ENCODE data around the gene RPA3. TPM values are rescaled to one million over a fixed set of nuclear protein-coding genes. Genes with fewer than 3 reads are reported as not detected.
A peak's percentile ranks its signal among the peaks of the same experiment; 100 is the strongest.

Gene RPA3
- total RNA-seq, 2 donors from 2014 or later, result 27.0 to 34.9 TPM

- Mint-ChIP-seq H3K27ac (peak overlapping the region; percentile 65), H3K4me3 (no peak overlapping the region), H3K4me1 (peaks cover 27% of the 10 kb centered on the region)
Measured at GRCh38 chr7:7652798-7653540, 65.4 kb downstream of the RPA3 start.

GRCh38 chr7:7651479-7651878 lies 66.9 kb downstream of the RPA3 start:
- Mint-ChIP-seq H3K27ac (peak overlapping the region; percentile 65), H3K4me3 (no peak overlapping the region), H3K27me3 (no peaks in the 10 kb centered on the region), H3K4me1 (peaks cover 36% of the 10 kb centered on the region), H3K36me3 (ENCODE audit: low read depth) (peaks cover 5% of the 10 kb centered on the region)
- DNase-seq, result no peak
- ATAC-seq, result no peak
- H3K9me3 ChIP-seq (ENCODE audit: control insufficient read depth, low read length, poor library complexity, severe bottlenecking), result no peaks in the 10 kb centered on the region

More at GRCh38 chr7:7652798-7653540, 65.4 kb downstream of the RPA3 start:
- ATAC-seq (no peak), DNase-seq (no peak)
- Mint-ChIP-seq H3K36me3 (ENCODE audit: low read depth) (peaks cover 6% of the 10 kb centered on the region), H3K27me3 (no peaks in the 10 kb centered on the region)
- no peaks in the 10 kb centered on the region for H3K9me3 ChIP-seq (ENCODE audit: control insufficient read depth, low read length, poor library complexity, severe bottlenecking)

GRCh38 chr7:7650682-7651206 lies 67.7 kb downstream of the RPA3 start:
- Mint-ChIP-seq H3K4me1 (peaks cover 37% of the 10 kb centered on the region), H3K4me3 (no peak overlapping the region), H3K27ac (no peak overlapping the region), H3K27me3 (no peaks in the 10 kb centered on the region), H3K36me3 (ENCODE audit: low read depth) (peaks cover 4% of the 10 kb centered on the region)
- no peak for ATAC-seq
- H3K9me3 ChIP-seq (ENCODE audit: control insufficient read depth, low read length, poor library complexity, severe bottlenecking), result no peaks in the 10 kb centered on the region
- DNase-seq, result no peak

GRCh38 chr7:7647495-7648036 lies 70.8 kb downstream of the RPA3 start:
- Mint-ChIP-seq H3K36me3 (ENCODE audit: low read depth) (peaks cover 7% of the 10 kb centered on the region), H3K4me3 (no peak overlapping the region), H3K4me1 (peaks cover 46% of the 10 kb centered on the region), H3K27ac (no peak overlapping the region), H3K27me3 (no peaks in the 10 kb centered on the region)
- DNase-seq (no peak), ATAC-seq (no peak)
- H3K9me3 ChIP-seq (ENCODE audit: control insufficient read depth, low read length, poor library complexity, severe bottlenecking), result no peaks in the 10 kb centered on the region

GRCh38 chr7:7642081-7642480 lies 76.3 kb downstream of the RPA3 start:
- Mint-ChIP-seq H3K36me3 (ENCODE audit: low read depth) (peaks cover 4% of the 10 kb centered on the region), H3K4me1 (peaks cover 49% of the 10 kb centered on the region), H3K4me3 (peak overlapping the region; percentile 96), H3K27ac (no peak overlapping the region), H3K27me3 (no peaks in the 10 kb centered on the region)
- DNase-seq (no peak), ATAC-seq (no peak)
- no peaks in the 10 kb centered on the region for H3K9me3 ChIP-seq (ENCODE audit: control insufficient read depth, low read length, poor library complexity, severe bottlenecking)

- Mint-ChIP-seq H3K4me1 (peaks cover 45% of the 10 kb centered on the region), H3K36me3 (ENCODE audit: low read depth) (peaks cover 4% of the 10 kb centered on the region), H3K27ac (peak overlapping the region; percentile 99), H3K4me3 (peak overlapping the region; percentile 96), H3K27me3 (no peaks in the 10 kb centered on the region)
- DNase-seq (no peak), ATAC-seq (peak; percentile 19)
- H3K9me3 ChIP-seq (ENCODE audit: control insufficient read depth, low read length, poor library complexity, severe bottlenecking), result no peaks in the 10 kb centered on the region
Measured at GRCh38 chr7:7641129-7641663, 77.2 kb downstream of the RPA3 start.

GRCh38 chr7:7640221-7641128 lies 77.9 kb downstream of the RPA3 start, which contains the start of gene UMAD1:
UMAD1 (plus strand) TSS chr7:7640752; CDS start chr7:7673372, 32,620 bp downstream.
- peak within 1 kb of the TSS; percentile 96 for H3K4me3 Mint-ChIP-seq
- H3K27me3 Mint-ChIP-seq, result no peaks in the 10 kb centered on the region
- peaks cover 41% of the 10 kb centered on the region for H3K4me1 Mint-ChIP-seq

GRCh38 chr7:7639847-7640220 lies 78.6 kb downstream of the RPA3 start:
- peak in 2 of 3 donors; percentile 33 to 34 for DNase-seq
- Mint-ChIP-seq H3K4me1 (peaks cover 38% of the 10 kb centered on the region), H3K27ac (peak overlapping the region; percentile 99)

More at GRCh38 chr7:7640221-7641128, 77.9 kb downstream of the RPA3 start, which contains the start of gene UMAD1:
- H3K9me3 ChIP-seq (ENCODE audit: control insufficient read depth, low read length, poor library complexity, severe bottlenecking), result no peaks in the 10 kb centered on the region
- ATAC-seq (peak; percentile 91), DNase-seq (peak; percentile 91 to 97 (median 93))
- Mint-ChIP-seq H3K27ac (peak within 1 kb of the TSS; percentile 99), H3K36me3 (ENCODE audit: low read depth) (peaks cover 3% of the 10 kb centered on the region)

GRCh38 chr7:7639421-7639820 lies 79.0 kb downstream of the RPA3 start:
- Mint-ChIP-seq H3K4me3 (peak overlapping the region; percentile 96), H3K4me1 (peaks cover 36% of the 10 kb centered on the region)
- DNase-seq, result no peak

More at GRCh38 chr7:7639847-7640220, 78.6 kb downstream of the RPA3 start:
- no peaks in the 10 kb centered on the region for H3K9me3 ChIP-seq (ENCODE audit: control insufficient read depth, low read length, poor library complexity, severe bottlenecking)
- H3K36me3 Mint-ChIP-seq (ENCODE audit: low read depth), result peaks cover 3% of the 10 kb centered on the region
- H3K27me3 Mint-ChIP-seq, result no peaks in the 10 kb centered on the region
- peak overlapping the region; percentile 96 for H3K4me3 Mint-ChIP-seq
- peak; percentile 48 for ATAC-seq

GRCh38 chr7:7630626-7631329 lies 87.6 kb downstream of the RPA3 start:
- ATAC-seq (no peak), DNase-seq (no peak)
- Mint-ChIP-seq H3K4me3 (no peak overlapping the region), H3K27ac (no peak overlapping the region), H3K4me1 (no peaks in the 10 kb centered on the region), H3K27me3 (peaks cover 6% of the 10 kb centered on the region), H3K36me3 (ENCODE audit: low read depth) (peaks cover 2% of the 10 kb centered on the region)
- H3K9me3 ChIP-seq (ENCODE audit: control insufficient read depth, low read length, poor library complexity, severe bottlenecking), result no peaks in the 10 kb centered on the region

More at GRCh38 chr7:7639421-7639820, 79.0 kb downstream of the RPA3 start:
- Mint-ChIP-seq H3K36me3 (ENCODE audit: low read depth) (peaks cover 3% of the 10 kb centered on the region), H3K27me3 (no peaks in the 10 kb centered on the region), H3K27ac (peak overlapping the region; percentile 99)
- ATAC-seq, result no peak
- H3K9me3 ChIP-seq (ENCODE audit: control insufficient read depth, low read length, poor library complexity, severe bottlenecking), result no peaks in the 10 kb centered on the region

- Mint-ChIP-seq H3K4me1 (no peaks in the 10 kb centered on the region), H3K36me3 (ENCODE audit: low read depth) (peaks cover 2% of the 10 kb centered on the region), H3K27ac (no peak overlapping the region), H3K27me3 (peaks cover 11% of the 10 kb centered on the region), H3K4me3 (no peak overlapping the region)
- ATAC-seq, result no peak
- no peak for DNase-seq
- H3K9me3 ChIP-seq (ENCODE audit: control insufficient read depth, low read length, poor library complexity, severe bottlenecking), result no peaks in the 10 kb centered on the region
Measured at GRCh38 chr7:7628476-7628875, 89.9 kb downstream of the RPA3 start.

GRCh38 chr7:7620644-7621210 lies 97.7 kb downstream of the RPA3 start:
- ATAC-seq (no peak), DNase-seq (no peak)
- no peaks in the 10 kb centered on the region for H3K36me3 Mint-ChIP-seq (ENCODE audit: low read depth)
- no peak overlapping the region for H3K4me3 Mint-ChIP-seq
- H3K27me3 Mint-ChIP-seq, result peaks cover 5% of the 10 kb centered on the region
- H3K9me3 ChIP-seq (ENCODE audit: control insufficient read depth, low read length, poor library complexity, severe bottlenecking), result no peaks in the 10 kb centered on the region
- H3K27ac Mint-ChIP-seq, result no peak overlapping the region
- H3K4me1 Mint-ChIP-seq, result peaks cover 4% of the 10 kb centered on the region
